H1 (cell line): Measurements from ENCODE around the gene RBM27. TPM values are rescaled to one million over a fixed set of nuclear protein-coding genes. Genes with fewer than 3 reads are reported as not detected.

Source experiments
- polyA plus RNA-seq, 7 experiments: library from polyadenylated mRNA; depleted of rRNA in 3 of 7; stranded (reverse) in 5 of 7; unstranded in 2 of 7; fragments of >200 nt in 5 of 7; fragments of 200-250 nt in 2 of 7; gene quantifications; 1 replicate in 5 of 7; 2 replicates in 1 of 7; 4 replicates in 1 of 7; pipeline versions ENCODE4 v1.2.1 to v1.2.3, GENCODE V29; 2011 to 2013; ENCODE audit warnings: missing spikeins in 2 of 7, mixed read lengths in 2 of 7
- small RNA-seq: library from polyadenylated mRNA; stranded (forward); fragments of <200 nt; extraction: miRNeasy Mini kit (QIAGEN cat#:217004); gene quantifications from one replicate; pipeline ENCODE3, GENCODE V24; 2013; ENCODE audit not compliant: insufficient read depth
- total RNA-seq: library from RNA; stranded (reverse); fragmentation: NEBNext Ultra II Directional; extraction: Animal tissue kit (Norgen Biotek cat#: 25700); gene quantifications from 2 replicates; pipeline ENCODE4 v1.2.1, GENCODE V29; 2021

The RBM27 gene
- total and polyA plus RNA-seq, 2 of the 8 experiments (the other 6 are each of a cell fraction or from before 2014, with no cell fraction given), result 13.1 to 42.9 TPM

Small RNAs within 50 kb of the gene (small RNA-seq; reads per million reads assigned to genes)
- gene RNU7-180P, result not detected

Other genes starting within 250 kb of the RBM27 start
- 0.92 TPM in 1 of 2 replicates, not detected in the other for gene PLAC8L1, start 98.0 kb upstream of the RBM27 start, total RNA-seq
- 0.42 and 0.99 TPM in 2 replicates for gene PLAC8L1, start 98.0 kb upstream of the RBM27 start, polyA plus RNA-seq (2011; rRNA removed)
- 283 and 316 TPM in 2 replicates for gene LARS1, start 21.0 kb upstream of the RBM27 start, total RNA-seq
- 24.2 and 31.7 TPM in 2 replicates for gene LARS1, start 21.0 kb upstream of the RBM27 start, polyA plus RNA-seq (2011; rRNA removed)
- gene POU4F3, start 135.2 kb downstream of the RBM27 start, total RNA-seq, result 0.11 TPM in 1 of 2 replicates, not detected in the other
- 0.09 and 0.22 TPM in 2 replicates for gene POU4F3, start 135.2 kb downstream of the RBM27 start, polyA plus RNA-seq (2011; rRNA removed)
- gene TCERG1, start 243.7 kb downstream of the RBM27 start, total RNA-seq, result 105 TPM in 2 replicates
- gene TCERG1, start 243.7 kb downstream of the RBM27 start, polyA plus RNA-seq (2011; rRNA removed), result 122 and 125 TPM in 2 replicates